ENCODE results near the gene FAF1.

The FAF1 gene

GRCh38 chr1:50665413-50665812, 294.7 kb downstream of the FAF1 start:
- no peak for DNase-seq (ENCODE audit: extremely low read depth, insufficient read length)
- no peaks in the 10 kb centered on the region for H3K36me3 ChIP-seq (ENCODE audit: control insufficient read depth, insufficient read depth, low read length)
- TF ChIP-seq CTCF (IDR thresholded peaks at IDR 0.05; ENCODE audit: insufficient read depth, low read length, poor library complexity, severe bottlenecking) = no peak
- no peak overlapping the region for H3K4me3 ChIP-seq (replicated peaks; ENCODE audit: low read depth, low read length)
- no peaks in the 10 kb centered on the region for H3K27me3 ChIP-seq (replicated peaks; ENCODE audit: control insufficient read depth, insufficient read depth, low read length)

DNA sequence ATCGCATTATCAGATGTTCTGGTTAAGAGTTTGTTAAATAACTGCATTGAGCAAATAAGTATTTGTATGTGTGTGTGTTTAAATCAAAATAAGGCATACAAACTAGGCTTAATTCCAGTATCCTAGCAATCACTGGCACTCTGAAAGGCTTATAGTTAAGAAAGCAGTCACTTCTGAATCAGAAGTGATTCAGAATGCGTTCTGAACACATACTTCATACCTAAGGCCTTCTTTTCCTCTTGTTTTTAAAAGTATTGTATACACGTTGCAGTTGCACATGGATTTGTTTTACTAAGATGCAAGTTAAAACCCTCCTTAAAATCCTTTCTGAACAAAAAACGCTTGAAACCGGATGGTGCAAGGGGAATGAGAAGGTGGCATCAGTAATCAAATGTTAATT, 298.4 kb downstream of the FAF1 start:
- no peak for TF ChIP-seq CTCF (IDR thresholded peaks at IDR 0.05; ENCODE audit: insufficient read depth, low read length, poor library complexity, severe bottlenecking)
- Histone ChIP-seq H3K4me3 (replicated peaks; ENCODE audit: low read depth, low read length) (no peak overlapping the region), H3K27me3 (replicated peaks; ENCODE audit: control insufficient read depth, insufficient read depth, low read length) (no peaks in the 10 kb centered on the region), H3K36me3 (ENCODE audit: control insufficient read depth, insufficient read depth, low read length) (no peaks in the 10 kb centered on the region)
- DNase-seq (ENCODE audit: extremely low read depth, insufficient read length) = no peak

DNA sequence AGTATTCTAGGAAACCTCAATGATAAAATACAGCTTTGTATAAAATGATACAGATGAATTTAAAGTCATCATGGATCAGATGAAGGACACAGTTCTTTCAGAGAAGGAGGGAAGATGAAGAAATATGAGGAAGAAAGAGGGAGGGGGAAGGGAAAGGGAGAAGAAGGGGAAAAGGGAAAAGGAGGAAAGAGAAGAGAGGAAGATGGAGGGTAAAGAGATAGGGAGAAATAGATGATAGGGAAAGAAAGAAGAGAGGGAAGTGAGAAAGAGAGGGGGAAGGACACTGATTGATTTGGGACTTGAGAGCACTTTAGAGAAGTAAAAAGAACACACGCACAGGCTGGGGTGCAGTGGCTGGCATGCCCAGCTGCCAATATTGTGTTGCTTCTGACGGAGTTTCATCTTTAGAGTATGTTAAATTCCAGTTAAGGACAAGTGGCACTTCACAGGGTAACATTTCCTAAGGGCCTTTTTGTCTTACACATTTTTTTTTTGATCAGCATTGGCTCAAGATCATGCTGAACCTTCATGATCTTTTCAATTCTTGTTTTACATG, 300.9 kb downstream of the FAF1 start:
- DNase-seq (ENCODE audit: extremely low read depth, insufficient read length) = no peak
- no peaks in the 10 kb centered on the region for H3K36me3 ChIP-seq (ENCODE audit: control insufficient read depth, insufficient read depth, low read length)
- H3K4me3 ChIP-seq (replicated peaks; ENCODE audit: low read depth, low read length) = no peak overlapping the region
- H3K27me3 ChIP-seq (replicated peaks; ENCODE audit: control insufficient read depth, insufficient read depth, low read length) = no peaks in the 10 kb centered on the region
- no peak for TF ChIP-seq CTCF (IDR thresholded peaks at IDR 0.05; ENCODE audit: insufficient read depth, low read length, poor library complexity, severe bottlenecking)

- Histone ChIP-seq H3K4me3 (replicated peaks; ENCODE audit: low read depth, low read length) (no peak overlapping the region), H3K27me3 (replicated peaks; ENCODE audit: control insufficient read depth, insufficient read depth, low read length) (no peaks in the 10 kb centered on the region), H3K36me3 (ENCODE audit: control insufficient read depth, insufficient read depth, low read length) (no peaks in the 10 kb centered on the region)
- no peak for TF ChIP-seq CTCF (IDR thresholded peaks at IDR 0.05; ENCODE audit: insufficient read depth, low read length, poor library complexity, severe bottlenecking)
- DNase-seq (ENCODE audit: extremely low read depth, insufficient read length) = no peak
These were observed 301.5 kb downstream of the FAF1 start for GRCh38 chr1:50658459-50659076.

DNA sequence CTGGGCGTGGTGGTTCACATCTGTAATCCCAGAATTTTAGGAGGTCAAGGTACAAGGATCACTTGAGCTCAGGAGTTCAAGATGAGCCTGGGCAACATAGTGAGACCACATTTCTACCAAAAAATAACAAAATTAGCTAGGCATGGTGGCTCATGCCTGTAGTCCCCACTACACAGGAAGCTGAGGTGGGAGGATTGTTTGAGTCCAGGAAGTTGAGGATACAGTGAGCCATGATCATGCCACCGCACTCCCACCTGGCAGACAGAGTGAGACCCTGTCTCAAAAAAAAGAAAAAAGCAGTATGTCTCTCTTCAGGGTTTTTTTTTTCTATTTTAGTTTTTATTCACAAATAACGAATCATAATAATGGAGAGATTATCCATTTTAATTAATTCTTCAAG, 303.1 kb downstream of the FAF1 start:
- Histone ChIP-seq H3K4me3 (replicated peaks; ENCODE audit: low read depth, low read length) (no peak overlapping the region), H3K36me3 (ENCODE audit: control insufficient read depth, insufficient read depth, low read length) (no peaks in the 10 kb centered on the region), H3K27me3 (replicated peaks; ENCODE audit: control insufficient read depth, insufficient read depth, low read length) (no peaks in the 10 kb centered on the region)
- TF ChIP-seq CTCF (IDR thresholded peaks at IDR 0.05; ENCODE audit: insufficient read depth, low read length, poor library complexity, severe bottlenecking) = no peak
- no peak for DNase-seq (ENCODE audit: extremely low read depth, insufficient read length)
